D721Med (cell line): ENCODE data around the gene FAM168A.
A peak's percentile ranks its signal among the peaks of the same experiment; 100 is the strongest.

Experiments
- DNase-seq: peaks from one replicate; pipeline ENCODE4 v3.0.0; 2011; ENCODE audit warnings: low spot score; ENCODE audit not compliant: insufficient read length
- FAIRE-seq: peaks from 2 replicates; lab custom pipeline; 2011; peaks lifted over from hg19 to GRCh38; lab: Jason Lieb, UNC
- CTCF ChIP-seq: IDR thresholded peaks from 2 replicates; pipeline ENCODE4 v1.5.1; 2012; ENCODE audit warnings: mild to moderate bottlenecking, control low read depth; ENCODE audit not compliant: insufficient read depth; ENCODE audit errors: missing control alignments

Gene FAM168A

GRCh38 chr11:73404048-73404447 lies 193.9 kb downstream of the FAM168A start:
- DNase-seq (no peak), FAIRE-seq (peak; percentile 32)
- peak; percentile 56 for TF ChIP-seq CTCF

- no peak for FAIRE-seq
- no peak for TF ChIP-seq CTCF
Measured at GRCh38 chr11:73403541-73403940, 194.4 kb downstream of the FAM168A start.

GRCh38 chr11:73402834-73403185 lies 195.1 kb downstream of the FAM168A start:
- DNase-seq (no peak), FAIRE-seq (no peak)
- TF ChIP-seq CTCF, result peak; percentile 20

More at GRCh38 chr11:73403541-73403940, 194.4 kb downstream of the FAM168A start:
- DNase-seq, result no peak

GRCh38 chr11:73401924-73402833 lies 195.7 kb downstream of the FAM168A start:
- TF ChIP-seq CTCF, result no peak
- peak; percentile 13 for DNase-seq
- no peak for FAIRE-seq

GRCh38 chr11:73401217-73401923 lies 196.5 kb downstream of the FAM168A start:
- DNase-seq (peak; percentile 4), FAIRE-seq (no peak)
- TF ChIP-seq CTCF, result no peak

- no peak for TF ChIP-seq CTCF
- no peak for FAIRE-seq
- no peak for DNase-seq
Measured at GRCh38 chr11:73400293-73400692, 197.6 kb downstream of the FAM168A start.
